Upper lobe of left lung (tissue), 6 donors: ENCODE data around the gene CATSPERD. TPM values are rescaled to one million over a fixed set of nuclear protein-coding genes. Genes with fewer than 3 reads are reported as not detected.

Source experiments
- ATAC-seq, 2 donors: fragments of 200-7000 bp; cut with Tn5 transposase; one replicate each; pipeline ENCODE4 v1.9.1; 2022; ENCODE audit warnings: mild to moderate bottlenecking in 2 of 2, moderate library complexity in 2 of 2; ENCODE audit not compliant: low FRiP score in 2 of 2
- DNase-seq, 2 donors: peaks; one replicate each; pipeline ENCODE4 v3.0.0-alpha.2; 2019 to 2020
- H3K27ac ChIP-seq, 4 donors: fragments of 200-600 bp; sonication (generic); one replicate each; pipeline ENCODE4 v1.5.1; 2016 to 2019
- H3K27me3 ChIP-seq, 4 donors: fragments of 200-600 bp; sonication (generic); one replicate each; pipeline ENCODE4 v1.5.1; 2017 to 2019
- H3K36me3 ChIP-seq, 4 donors: fragments of 200-600 bp; sonication (generic); one replicate each; pipeline ENCODE4 v1.5.1; 2016 to 2019
- H3K4me1 ChIP-seq, 4 donors: fragments of 200-600 bp; sonication (generic); one replicate each; pipeline ENCODE4 v1.5.1; 2018 to 2019
- H3K4me3 ChIP-seq, 4 donors: fragments of 200-600 bp; sonication (generic); one replicate each; pipeline ENCODE4 v1.5.1; 2017 to 2019; ENCODE audit warnings: mild to moderate bottlenecking in 2 of 4, moderate library complexity in 1 of 4
- H3K9me3 ChIP-seq, 4 donors: fragments of 200-600 bp; sonication (generic); one replicate each; pipeline ENCODE4 v1.5.1; 2018 to 2019
- EP300 ChIP-seq, 4 donors: sonication (generic); formaldehyde crosslinking; IDR thresholded peaks; one replicate each; pipeline ENCODE4 v1.5.1; 2017; ENCODE audit warnings: antibody characterized with exemption in 4 of 4, control low read depth in 2 of 4
- POLR2A ChIP-seq, 4 donors: fragments of 450-650 bp; IDR thresholded peaks; one replicate each; pipeline ENCODE4 v1.5.1; 2016 to 2017; ENCODE audit warnings: antibody characterized with exemption in 4 of 4, mild to moderate bottlenecking in 2 of 4
- POLR2AphosphoS5 ChIP-seq, 2 donors: sonication (generic); formaldehyde crosslinking; IDR thresholded peaks; one replicate each; pipeline ENCODE4 v1.5.1; 2017; ENCODE audit warnings: antibody characterized with exemption in 2 of 2
- WGBS, 2 donors: methylation state at CpG; one replicate each; pipeline ENCODE4 v1.1.5; 2017 to 2018; 5-methylcytosine and 5-hydroxymethylcytosine counted together
- total RNA-seq, 6 donors: library from RNA; depleted of rRNA in 4 of 6; stranded (reverse); fragments of >200 nt in 4 of 6; gene quantifications; one replicate each; pipeline versions ENCODE4 v1.1.0 to v1.2.1, GENCODE V29; 2016 to 2021
- TF ChIP-seq, protein P1 (sequence below), 6 experiments: fragments of 450-650 bp in 4 of 6; fragments of 200-600 bp in 2 of 6; sonication (generic) in 2 of 6; IDR thresholded peaks; one replicate each; pipeline ENCODE4 v1.5.1; 2016 to 2019; ENCODE audit warnings: antibody characterized with exemption in 6 of 6
- donor health status: DM: no; HTN: no; CAD: no; lungs with moderate emphysema.
- donor health status: DM: no; HTN: yes; CAD: no; lungs with severe emphysema.

Gene CATSPERD
- total RNA-seq, 6 donors from 2014 or later, result 1.1 to 5.9 (median 1.7) TPM; not detected in 3

DNA sequence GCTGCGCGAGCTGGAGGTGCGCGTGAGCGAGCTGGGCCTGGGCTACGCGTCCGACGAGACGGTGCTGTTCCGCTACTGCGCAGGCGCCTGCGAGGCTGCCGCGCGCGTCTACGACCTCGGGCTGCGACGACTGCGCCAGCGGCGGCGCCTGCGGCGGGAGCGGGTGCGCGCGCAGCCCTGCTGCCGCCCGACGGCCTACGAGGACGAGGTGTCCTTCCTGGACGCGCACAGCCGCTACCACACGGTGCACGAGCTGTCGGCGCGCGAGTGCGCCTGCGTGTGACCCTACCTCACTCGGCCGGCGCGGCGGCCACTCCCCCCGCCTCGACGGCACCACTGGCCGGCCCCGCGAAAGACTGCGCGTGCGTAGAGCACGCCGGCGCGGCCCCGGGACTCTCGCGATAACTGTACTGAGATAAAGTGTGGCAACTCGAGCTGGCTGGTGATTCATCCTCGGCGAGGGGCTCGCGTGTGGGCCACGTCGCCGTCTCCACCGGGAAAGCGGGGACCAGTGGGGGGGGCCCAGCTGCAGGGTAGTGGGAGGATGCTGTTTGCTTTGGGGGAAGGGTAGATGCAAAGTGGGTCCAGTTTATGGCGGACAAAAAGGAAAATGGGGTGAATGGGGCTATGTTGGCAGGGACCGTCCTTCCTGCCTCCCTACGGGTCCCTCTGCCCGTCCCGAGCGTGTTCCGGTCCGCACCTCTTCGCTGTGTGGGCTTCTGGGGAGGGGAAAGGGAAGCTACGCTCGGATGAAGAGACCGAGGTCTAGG is 107.6 kb downstream of the CATSPERD start:
- Histone ChIP-seq H3K36me3 (no peaks in the 10 kb centered on the region), H3K27me3 (peaks cover 0 to 7% (median 3%) of the 10 kb centered on the region in 4 donors), H3K4me3 (peak overlapping the region; percentile 25 to 54 (median 49)), H3K4me1 (peaks cover 7 to 31% (median 16%) of the 10 kb centered on the region in 4 donors), H3K9me3 (no peaks in the 10 kb centered on the region), H3K27ac (peak overlapping the region; percentile 35 to 82 (median 78))
- peak; percentile 81 to 91 for ATAC-seq
- peak; percentile 88 to 98 for DNase-seq
- TF ChIP-seq, protein P1, sequence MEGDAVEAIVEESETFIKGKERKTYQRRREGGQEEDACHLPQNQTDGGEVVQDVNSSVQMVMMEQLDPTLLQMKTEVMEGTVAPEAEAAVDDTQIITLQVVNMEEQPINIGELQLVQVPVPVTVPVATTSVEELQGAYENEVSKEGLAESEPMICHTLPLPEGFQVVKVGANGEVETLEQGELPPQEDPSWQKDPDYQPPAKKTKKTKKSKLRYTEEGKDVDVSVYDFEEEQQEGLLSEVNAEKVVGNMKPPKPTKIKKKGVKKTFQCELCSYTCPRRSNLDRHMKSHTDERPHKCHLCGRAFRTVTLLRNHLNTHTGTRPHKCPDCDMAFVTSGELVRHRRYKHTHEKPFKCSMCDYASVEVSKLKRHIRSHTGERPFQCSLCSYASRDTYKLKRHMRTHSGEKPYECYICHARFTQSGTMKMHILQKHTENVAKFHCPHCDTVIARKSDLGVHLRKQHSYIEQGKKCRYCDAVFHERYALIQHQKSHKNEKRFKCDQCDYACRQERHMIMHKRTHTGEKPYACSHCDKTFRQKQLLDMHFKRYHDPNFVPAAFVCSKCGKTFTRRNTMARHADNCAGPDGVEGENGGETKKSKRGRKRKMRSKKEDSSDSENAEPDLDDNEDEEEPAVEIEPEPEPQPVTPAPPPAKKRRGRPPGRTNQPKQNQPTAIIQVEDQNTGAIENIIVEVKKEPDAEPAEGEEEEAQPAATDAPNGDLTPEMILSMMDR (IDR thresholded peaks at IDR 0.05), result peak in 2 of 6 experiments; percentile 10 to 39
- TF ChIP-seq EP300 (IDR thresholded peaks at IDR 0.05) (no peak), POLR2A (IDR thresholded peaks at IDR 0.05) (peak in 3 of 4 donors; percentile 66 to 89 (median 75)), POLR2AphosphoS5 (IDR thresholded peaks at IDR 0.05) (peak; percentile 89)
- 4 to 5% methylated on average over 12 to 47 of the region's 91 CpGs for WGBS, 2 donors

Other genes with a start within 250 kb of the CATSPERD start
- 10 to 100 TPM in 1 of 6 donors, 1 to 10 TPM in 5; 3.1 to 12.8 (median 4.3) TPM for gene TINCR, start 152.7 kb upstream of the CATSPERD start, total RNA-seq
- gene SAFB2, start 97.9 kb upstream of the CATSPERD start, total RNA-seq, result 100 to 1,000 TPM in 2 of 6 donors, 10 to 100 TPM in 4; 41.8 to 273 (median 94.5) TPM
- 100 to 1,000 TPM in 3 of 6 donors, 10 to 100 TPM in 3; 66.4 to 524 (median 113) TPM for gene SAFB, start 97.6 kb upstream of the CATSPERD start, total RNA-seq
- 10 to 100 TPM; 19.1 to 63.2 (median 34.2) TPM for gene MICOS13, start 40.1 kb upstream of the CATSPERD start, total RNA-seq
- gene HSD11B1L, start 39.6 kb upstream of the CATSPERD start, total RNA-seq, result 10 to 100 TPM in 4 of 6 donors, 1 to 10 TPM in 2; 4.5 to 26.5 (median 16.7) TPM
- gene RPL36, start 30.3 kb upstream of the CATSPERD start, total RNA-seq, result 100 to 1,000 TPM; 290 to 626 (median 442) TPM
- 100 to 1,000 TPM in 2 of 6 donors, 10 to 100 TPM in 4; 79.7 to 141 (median 89.4) TPM for gene LONP1, start 491 bp upstream of the CATSPERD start, total RNA-seq
- 1 to 10 TPM; 1.8 to 4.4 (median 3.4) TPM for gene PRR22, start 64.1 kb downstream of the CATSPERD start, total RNA-seq
- gene DUS3L, start 70.5 kb downstream of the CATSPERD start, total RNA-seq, result 10 to 100 TPM; 31.4 to 88.0 (median 43.1) TPM
- gene NRTN, start 84.4 kb downstream of the CATSPERD start, total RNA-seq, result 10 to 100 TPM in 1 of 6 donors, 1 to 10 TPM in 4, under 1 TPM in 1; 0.77 to 13.3 (median 4.5) TPM
- gene FUT6, start 119.1 kb downstream of the CATSPERD start, total RNA-seq, result 1 to 10 TPM in 2 of 6 donors, under 1 TPM in 4; 0.30 to 3.6 (median 0.82) TPM
- 10 to 100 TPM in 4 of 6 donors, 1 to 10 TPM in 2; 4.2 to 19.5 (median 12.7) TPM for gene FUT3, start 130.8 kb downstream of the CATSPERD start, total RNA-seq
- gene FUT5, start 149.9 kb downstream of the CATSPERD start, total RNA-seq, result not detected
- 100 to 1,000 TPM in 4 of 6 donors, 10 to 100 TPM in 2; 87.3 to 238 (median 157) TPM for gene NDUFA11, start 183.2 kb downstream of the CATSPERD start, total RNA-seq
- 10 to 100 TPM in 3 of 6 donors, 1 to 10 TPM in 3; 4.1 to 38.8 (median 9.3) TPM for gene VMAC, start 184.2 kb downstream of the CATSPERD start, total RNA-seq
- 100 to 1,000 TPM in 4 of 6 donors, 10 to 100 TPM in 2; 20.6 to 414 (median 115) TPM for gene CAPS, start 193.6 kb downstream of the CATSPERD start, total RNA-seq